HEK293T (cell line): ENCODE data around the gene STX1B.
A peak's percentile ranks its signal among the peaks of the same experiment; 100 is the strongest.

ENCODE experiments used
- CTCF ChIA-PET: fragments of 350-600 bp; formaldehyde crosslinking; extraction: SDS; loops from one replicate; lab custom pipeline; 2021; ENCODE audit warnings: antibody characterized with exemption, inconsistent platforms; lab: Yijun Ruan, JAX
- POLR2A ChIA-PET: fragments of 350-600 bp; formaldehyde crosslinking; extraction: SDS; loops from one replicate; lab custom pipeline; 2020; ENCODE audit warnings: antibody characterized with exemption, inconsistent platforms; lab: Yijun Ruan, JAX
- DNase-seq: peaks from one replicate; pipeline ENCODE4 v3.0.0; 2012; ENCODE audit warnings: mixed read lengths; ENCODE audit errors: extremely low spot score
- ARNT ChIP-seq: fragments of 450-650 bp; IDR thresholded peaks from 2 replicates; pipeline ENCODE4 v1.6.1; 2017; ENCODE audit warnings: mild to moderate bottlenecking
- BHLHE40 ChIP-seq: fragments of 450-650 bp; IDR thresholded peaks from 2 replicates; pipeline ENCODE4 v1.6.1; 2016; ENCODE audit warnings: mild to moderate bottlenecking, moderate library complexity, borderline replicate concordance
- CTBP1 ChIP-seq: fragments of 450-650 bp; IDR thresholded peaks from 2 replicates; pipeline ENCODE4 v1.6.1; 2016; ENCODE audit warnings: borderline replicate concordance
- ELF4 ChIP-seq: fragments of 450-650 bp; IDR thresholded peaks from 2 replicates; pipeline ENCODE4 v1.6.1; 2017; ENCODE audit warnings: antibody characterized with exemption
- FOXA1 ChIP-seq: fragments of 450-650 bp; IDR thresholded peaks from 2 replicates; pipeline ENCODE4 v1.6.1; 2016; ENCODE audit warnings: mild to moderate bottlenecking
- FOXK2 ChIP-seq: fragments of 450-650 bp; IDR thresholded peaks from 2 replicates; pipeline ENCODE4 v1.6.1; 2016; ENCODE audit warnings: mild to moderate bottlenecking
- FOXM1 ChIP-seq: fragments of 450-650 bp; IDR thresholded peaks from 2 replicates; pipeline ENCODE4 v1.6.1; 2017; ENCODE audit warnings: mild to moderate bottlenecking, borderline replicate concordance
- HDGF ChIP-seq: fragments of 450-650 bp; IDR thresholded peaks from 2 replicates; pipeline ENCODE4 v1.6.1; 2017; ENCODE audit warnings: antibody characterized with exemption, borderline replicate concordance
- L3MBTL2 ChIP-seq: fragments of 450-650 bp; conservative IDR thresholded peaks from 2 replicates; pipeline ENCODE4 v1.6.1; 2016; ENCODE audit warnings: mild to moderate bottlenecking
- LEF1 ChIP-seq: fragments of 450-650 bp; IDR thresholded peaks from 2 replicates; pipeline ENCODE4 v1.6.1; 2017; ENCODE audit warnings: mild to moderate bottlenecking, borderline replicate concordance
- NFRKB ChIP-seq: fragments of 450-650 bp; IDR thresholded peaks from 2 replicates; pipeline ENCODE4 v1.6.1; 2016; ENCODE audit warnings: mild to moderate bottlenecking, moderate library complexity
- PKNOX1 ChIP-seq: fragments of 450-650 bp; IDR thresholded peaks from 2 replicates; pipeline ENCODE4 v1.6.1; 2016
- SP1 ChIP-seq: fragments of 450-650 bp; IDR thresholded peaks from 2 replicates; pipeline ENCODE4 v1.6.1; 2017
- SUZ12 ChIP-seq: fragments of 450-650 bp; IDR thresholded peaks from 2 replicates; pipeline ENCODE4 v1.6.1; 2016; ENCODE audit warnings: mild to moderate bottlenecking
- TARDBP ChIP-seq: fragments of 450-650 bp; IDR thresholded peaks from 2 replicates; pipeline ENCODE4 v1.6.1; 2016
- ZNF384 ChIP-seq: fragments of 450-650 bp; IDR thresholded peaks from 2 replicates; pipeline ENCODE4 v1.6.1; 2016

Gene STX1B

GRCh38 chr16:30986129-30986991 lies 24.1 kb downstream of the STX1B start:
- no peak for DNase-seq
- POLR2A ChIA-PET, result interaction anchor here (1.6 kb wide), 1 partner anchor 12 kb away, joined by 6 read pairs; no protein-coding TSS in a partner anchor
- TF ChIP-seq L3MBTL2, result no peak
- no peak for TF ChIP-seq FOXM1
- TF ChIP-seq HDGF, result no peak
- no peak for TF ChIP-seq ARNT
- TF ChIP-seq ZNF384, result no peak
- no peak for TF ChIP-seq SUZ12
- TF ChIP-seq NFRKB, result no peak
- CTCF ChIA-PET, result interaction anchor here (0.8 to 1.5 kb wide), 5 partner anchors 86 to 1175 kb away, joined by 3 to 4 read pairs (median 3); partner anchors contain the start of gene PRRT2

- ChIA-PET CTCF (interaction anchor here (0.8 to 2.1 kb wide), 14 partner anchors 8 to 1174 kb away, joined by 3 to 20 read pairs (median 4); partner anchors contain the start of gene PRRT2), POLR2A (interaction anchor here (1.0 to 1.7 kb wide), 5 partner anchors 10 to 1178 kb away, joined by 4 to 11 read pairs (median 5); partner anchors contain the start of genes MAZ, PAGR1, ZNF646 and ZNF668)
- DNase-seq, result no peak
- TF ChIP-seq ELF4, result no peak
- no peak for TF ChIP-seq FOXK2
Observed at GRCh38 chr16:30985401-30986128, 24.9 kb downstream of the STX1B start.

GRCh38 chr16:30984669-30985400 lies 25.6 kb downstream of the STX1B start, which contains the start of gene HSD3B7:
Gene HSD3B7, plus strand, starts transcription at chr16:30985207. Its CDS starts 452 bp downstream, at chr16:30985659.
- CTCF ChIA-PET, result interaction anchor here (0.5 to 2.2 kb wide), 25 partner anchors 9 to 1178 kb away, joined by 3 to 20 read pairs (median 4); partner anchors contain the start of genes FUS, KAT8, ORAI3 and PAGR1
- POLR2A ChIA-PET, result interaction anchor here (0.7 to 2.3 kb wide), 7 partner anchors 11 to 1178 kb away, joined by 4 to 11 read pairs (median 5); partner anchors contain the start of genes MAZ, PAGR1, STX4 and ZNF646
- peak; percentile 100 for DNase-seq
- no peak for TF ChIP-seq ZNF384
- no peak for TF ChIP-seq L3MBTL2
- no peak for TF ChIP-seq SUZ12
- TF ChIP-seq TARDBP, result no peak
- no peak for TF ChIP-seq FOXK2
- TF ChIP-seq BHLHE40, result no peak
- TF ChIP-seq CTBP1, result no peak
- TF ChIP-seq LEF1, result no peak
- TF ChIP-seq FOXM1, result no peak
- no peak for TF ChIP-seq FOXA1

GRCh38 chr16:30983898-30984610 lies 26.4 kb downstream of the STX1B start:
- POLR2A ChIA-PET, result interaction anchor here (0.7 to 2.3 kb wide), 13 partner anchors 11 to 1177 kb away, joined by 3 to 11 read pairs (median 4); partner anchors contain the start of genes MAZ, PAGR1, STX4 and ZNF646
- DNase-seq, result no peak

DNA sequence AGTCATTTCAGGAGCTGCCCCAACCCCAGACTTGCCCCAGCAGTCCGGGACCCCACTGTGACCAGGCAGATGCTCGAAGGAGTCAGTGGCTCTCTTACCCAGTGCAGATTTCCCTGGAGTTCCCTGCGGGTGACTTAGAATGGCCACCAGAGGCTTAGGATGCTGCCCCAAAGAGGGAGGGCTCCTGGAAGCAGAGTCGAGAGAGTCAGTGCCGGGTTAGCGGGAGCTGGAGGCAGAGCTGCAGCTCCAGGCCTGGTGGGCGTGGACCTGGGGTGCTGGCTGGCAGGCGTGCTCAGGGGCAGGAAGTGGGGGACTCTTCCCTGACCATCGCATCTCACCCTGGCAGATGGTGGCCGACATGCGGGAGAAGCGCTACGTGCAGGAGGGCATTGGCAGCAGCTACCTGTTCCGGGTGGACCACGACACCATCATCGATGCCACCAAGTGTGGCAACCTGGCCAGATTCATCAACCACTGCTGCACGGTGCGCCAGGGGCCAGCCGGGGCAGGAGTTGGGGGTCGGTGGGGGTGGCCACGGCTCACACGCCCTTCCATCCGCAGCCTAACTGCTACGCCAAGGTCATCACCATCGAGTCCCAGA lies 27.0 kb downstream of the STX1B start:
- ChIA-PET POLR2A (interaction anchor here (0.8 to 2.3 kb wide), 9 partner anchors 17 to 1168 kb away, joined by 3 to 7 read pairs (median 3); partner anchors contain the start of genes PAGR1, STX4, ZNF646 and ZNF668), CTCF (interaction anchor here (0.6 to 2.2 kb wide), 10 partner anchors 16 to 1167 kb away, joined by 3 to 20 read pairs (median 6); partner anchors contain the start of genes FUS, ORAI3, PAGR1 and ZNF843)
- no peak for TF ChIP-seq ELF4
- TF ChIP-seq LEF1, result no peak
- TF ChIP-seq ARNT, result no peak
- DNase-seq, result no peak

More at GRCh38 chr16:30983898-30984610, 26.4 kb downstream of the STX1B start:
- no peak for TF ChIP-seq LEF1
- CTCF ChIA-PET, result interaction anchor here (0.5 to 2.2 kb wide), 27 partner anchors 9 to 1177 kb away, joined by 3 to 20 read pairs (median 4); partner anchors contain the start of genes FUS, KAT8, ORAI3 and PAGR1

DNA sequence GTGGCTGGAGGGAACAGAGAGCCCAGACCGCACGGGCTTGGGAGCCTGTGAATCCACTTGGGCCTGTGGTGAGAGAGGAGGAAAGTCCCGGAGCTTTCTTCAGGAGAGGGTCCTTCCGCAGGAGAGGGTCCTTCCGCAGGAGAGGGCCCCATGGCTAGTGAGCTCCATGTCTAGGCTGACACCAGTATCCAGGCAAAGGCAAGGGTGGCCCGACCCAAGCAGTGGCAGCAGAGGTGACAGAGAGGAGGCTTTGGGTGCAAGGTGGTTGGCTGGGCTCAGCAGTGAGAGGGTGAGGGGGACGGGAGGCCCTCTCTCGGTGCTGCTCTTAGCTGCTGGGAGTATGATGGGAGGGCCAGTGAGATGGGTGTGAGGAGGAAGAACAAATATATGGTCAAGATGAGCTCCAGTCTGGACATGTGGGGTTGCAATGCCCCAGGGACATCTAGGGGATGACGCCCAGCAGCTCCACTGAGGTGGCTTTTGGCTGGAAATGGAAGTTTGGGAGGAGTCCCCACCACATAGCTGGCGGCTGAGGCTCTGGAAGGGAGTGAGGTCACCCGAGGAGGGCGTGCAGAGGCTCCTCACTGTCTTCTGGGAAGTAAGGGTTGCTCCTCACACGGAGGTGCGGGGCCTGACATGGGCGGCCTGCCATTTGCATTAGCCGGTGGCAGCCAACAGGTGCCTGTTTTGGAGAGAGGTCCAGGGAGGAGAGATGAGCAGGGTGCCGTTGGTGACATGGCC lies 27.7 kb downstream of the STX1B start:
- TF ChIP-seq FOXM1 (no peak), CTBP1 (no peak), PKNOX1 (no peak), FOXA1 (no peak), SUZ12 (no peak), TARDBP (no peak), SP1 (no peak), FOXK2 (no peak), ZNF384 (no peak), NFRKB (no peak), ARNT (no peak), HDGF (no peak), L3MBTL2 (no peak), ELF4 (no peak)
- POLR2A ChIA-PET, result interaction anchor here (0.8 to 2.3 kb wide), 7 partner anchors 17 to 1167 kb away, joined by 3 to 7 read pairs (median 3); partner anchors contain the start of genes PAGR1, ZNF646, ZNF668 and ZNF843
- DNase-seq, result no peak
- CTCF ChIA-PET, result interaction anchor here (0.6 to 2.2 kb wide), 6 partner anchors 24 to 1166 kb away, joined by 3 to 15 read pairs (median 4); partner anchors contain the start of gene PAGR1
